ENCODE results near the gene TIMP3. TPM values are rescaled to one million over a fixed set of nuclear protein-coding genes. Genes with fewer than 3 reads are reported as not detected.
A peak's percentile ranks its signal among the peaks of the same experiment; 100 is the strongest.

TIMP3 gene
- total RNA-seq, 4 donors from 2014 or later, result 148 to 295 (median 170) TPM

- Histone ChIP-seq H3K27ac (peak overlapping the region; percentile 69), H3K4me1 (peaks cover 11% of the 10 kb centered on the region), H3K36me3 (no peaks in the 10 kb centered on the region), H3K9me3 (no peaks in the 10 kb centered on the region), H3K27me3 (no peaks in the 10 kb centered on the region), H3K4me3 (no peak overlapping the region)
- WGBS, result 64% methylated on average over 12 of the region's 12 CpGs
- TF ChIP-seq CTCF (IDR thresholded peaks at IDR 0.05) (no peak), EP300 (IDR thresholded peaks at IDR 0.05) (no peak)
- DNase-seq (ENCODE audit: low spot score in 2 of 2), result no peak
Observed at GRCh38 chr22:32765132-32765618, 36.3 kb upstream of the TIMP3 start.

GRCh38 chr22:32771756-32772155, 29.7 kb upstream of the TIMP3 start:
- 51% methylated on average over 4 of the region's 4 CpGs for WGBS
- Histone ChIP-seq H3K4me1 (no peaks in the 10 kb centered on the region), H3K27ac (no peak overlapping the region), H3K4me3 (no peak overlapping the region), H3K27me3 (no peaks in the 10 kb centered on the region), H3K9me3 (no peaks in the 10 kb centered on the region), H3K36me3 (no peaks in the 10 kb centered on the region)
- DNase-seq (ENCODE audit: low spot score in 2 of 2), result no peak
- no peak for TF ChIP-seq POLR2A (IDR thresholded peaks at IDR 0.05)
- no peak for TF ChIP-seq CTCF (IDR thresholded peaks at IDR 0.05)
- TF ChIP-seq EP300 (IDR thresholded peaks at IDR 0.05), result no peak
- no peak for TF ChIP-seq POLR2AphosphoS5 (IDR thresholded peaks at IDR 0.05)

- Histone ChIP-seq H3K9me3 (no peaks in the 10 kb centered on the region), H3K36me3 (no peaks in the 10 kb centered on the region), H3K27me3 (no peaks in the 10 kb centered on the region), H3K4me1 (peaks cover 4% of the 10 kb centered on the region), H3K4me3 (no peak overlapping the region), H3K27ac (no peak overlapping the region)
- WGBS, result 86% methylated on average over 6 of the region's 6 CpGs
- TF ChIP-seq EP300 (IDR thresholded peaks at IDR 0.05), result no peak
- no peak for TF ChIP-seq POLR2A (IDR thresholded peaks at IDR 0.05)
- TF ChIP-seq POLR2AphosphoS5 (IDR thresholded peaks at IDR 0.05), result no peak
- TF ChIP-seq CTCF (IDR thresholded peaks at IDR 0.05), result no peak
- DNase-seq (ENCODE audit: low spot score in 2 of 2), result no peak
Observed at GRCh38 chr22:32775957-32776356, 25.5 kb upstream of the TIMP3 start.

- TF ChIP-seq EP300 (IDR thresholded peaks at IDR 0.05) (no peak), CTCF (IDR thresholded peaks at IDR 0.05) (no peak)
- Histone ChIP-seq H3K9me3 (no peaks in the 10 kb centered on the region), H3K4me3 (no peak overlapping the region), H3K36me3 (no peaks in the 10 kb centered on the region), H3K27ac (no peak overlapping the region), H3K4me1 (peaks cover 4% of the 10 kb centered on the region), H3K27me3 (no peaks in the 10 kb centered on the region)
- DNase-seq (ENCODE audit: low spot score in 2 of 2), result no peak
- WGBS, result 89% methylated on average over 4 of the region's 4 CpGs
Observed at GRCh38 chr22:32776397-32776796, 25.1 kb upstream of the TIMP3 start.

- TF ChIP-seq POLR2A (IDR thresholded peaks at IDR 0.05) (no peak), EP300 (IDR thresholded peaks at IDR 0.05) (no peak), POLR2AphosphoS5 (IDR thresholded peaks at IDR 0.05) (no peak), CTCF (IDR thresholded peaks at IDR 0.05) (no peak)
- Histone ChIP-seq H3K4me3 (no peak overlapping the region), H3K9me3 (no peaks in the 10 kb centered on the region), H3K36me3 (no peaks in the 10 kb centered on the region), H3K4me1 (peaks cover 4% of the 10 kb centered on the region), H3K27me3 (no peaks in the 10 kb centered on the region), H3K27ac (no peak overlapping the region)
- WGBS, result 63% methylated on average over 6 of the region's 7 CpGs
- no peak for DNase-seq (ENCODE audit: low spot score in 2 of 2)
Observed at GRCh38 chr22:32776802-32777201, 24.7 kb upstream of the TIMP3 start.
